HG02798 (cell line): ENCODE data around the gene RNASE8.
"Not testable (repeated sequence)": the region's sequence is repeated elsewhere in the genome, so short reads cannot be mapped to it uniquely, and the experiment has no call there.

ENCODE experiments used
- ATAC-seq: cut with Tn5 transposase; IDR thresholded peaks from one replicate; pipeline ENCODE4 v1.9.1; 2021; ENCODE audit warnings: mild to moderate bottlenecking; ENCODE audit not compliant: unreplicated experiment, poor library complexity

The RNASE8 gene, protein sequence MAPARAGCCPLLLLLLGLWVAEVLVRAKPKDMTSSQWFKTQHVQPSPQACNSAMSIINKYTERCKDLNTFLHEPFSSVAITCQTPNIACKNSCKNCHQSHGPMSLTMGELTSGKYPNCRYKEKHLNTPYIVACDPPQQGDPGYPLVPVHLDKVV

GRCh38 chr14:21057803-21058675, at the start of gene RNASE8:
RNASE8 (plus strand) TSS chr14:21057822; CDS start chr14:21057893, 71 bp downstream.
- ATAC-seq = no peak

DNA sequence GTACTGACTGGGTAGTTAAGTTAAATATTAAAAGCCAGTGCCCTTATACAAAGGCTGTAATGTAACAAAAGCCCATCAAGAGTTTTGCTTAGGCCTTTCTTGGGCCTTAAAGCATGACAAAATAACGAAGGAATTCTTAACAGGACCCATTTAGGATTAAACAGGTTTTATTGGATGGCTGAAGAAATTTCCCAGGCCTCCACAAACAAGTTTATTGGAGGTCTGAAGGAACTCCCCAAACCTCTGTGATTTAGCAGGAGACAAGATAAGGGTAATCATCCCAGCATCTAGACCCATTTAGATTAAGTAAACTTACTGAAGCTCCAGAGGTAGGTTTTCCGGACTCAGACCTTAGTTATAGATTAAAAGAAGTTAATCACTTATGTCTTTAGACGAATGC, 47.9 kb upstream of the RNASE8 start:
- not testable (repeated sequence) for ATAC-seq

- no peak for ATAC-seq
Observed at GRCh38 chr14:21011136-21011535, 46.5 kb upstream of the RNASE8 start.

GRCh38 chr14:21014761-21015190, 42.8 kb upstream of the RNASE8 start:
- no peak for ATAC-seq

- ATAC-seq = no peak
Observed at GRCh38 chr14:21015312-21015711, 42.3 kb upstream of the RNASE8 start.

DNA sequence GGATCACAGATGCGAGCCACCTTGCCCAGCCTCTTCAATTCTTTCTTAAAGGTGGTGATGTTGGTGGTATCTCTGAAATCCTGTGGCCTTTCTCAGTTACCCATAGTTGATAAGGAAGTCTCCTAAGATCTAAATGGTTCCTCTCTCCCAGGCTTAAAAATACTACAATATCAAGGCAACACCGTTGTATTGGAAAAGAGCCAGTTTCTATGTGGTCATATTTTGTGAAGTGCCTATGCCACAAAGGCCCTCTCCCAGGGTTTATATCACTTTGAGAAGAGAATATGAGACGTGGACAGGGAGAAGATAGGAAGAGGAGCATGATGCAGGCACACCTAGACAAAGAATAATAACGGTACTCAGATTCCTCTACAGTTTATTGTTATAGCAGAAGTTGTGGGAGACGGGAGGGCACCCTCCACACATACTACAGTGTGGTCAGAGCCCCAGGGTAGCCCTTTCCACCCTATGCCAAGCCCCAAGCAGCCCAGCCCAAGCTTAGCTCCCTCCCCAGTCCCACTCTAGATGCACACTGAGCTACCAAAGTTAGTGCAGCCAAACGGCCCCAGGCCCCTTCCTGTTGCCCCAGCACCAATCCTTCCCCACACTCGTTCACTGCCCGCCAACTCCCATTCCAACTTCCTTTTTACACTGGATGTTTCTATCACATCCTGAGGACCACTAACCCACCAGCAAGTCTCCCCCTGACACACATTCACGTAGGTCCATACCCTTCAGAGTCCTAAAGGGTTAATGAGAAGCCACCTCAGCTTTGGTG, 41.0 kb upstream of the RNASE8 start:
- ATAC-seq = no peak

DNA sequence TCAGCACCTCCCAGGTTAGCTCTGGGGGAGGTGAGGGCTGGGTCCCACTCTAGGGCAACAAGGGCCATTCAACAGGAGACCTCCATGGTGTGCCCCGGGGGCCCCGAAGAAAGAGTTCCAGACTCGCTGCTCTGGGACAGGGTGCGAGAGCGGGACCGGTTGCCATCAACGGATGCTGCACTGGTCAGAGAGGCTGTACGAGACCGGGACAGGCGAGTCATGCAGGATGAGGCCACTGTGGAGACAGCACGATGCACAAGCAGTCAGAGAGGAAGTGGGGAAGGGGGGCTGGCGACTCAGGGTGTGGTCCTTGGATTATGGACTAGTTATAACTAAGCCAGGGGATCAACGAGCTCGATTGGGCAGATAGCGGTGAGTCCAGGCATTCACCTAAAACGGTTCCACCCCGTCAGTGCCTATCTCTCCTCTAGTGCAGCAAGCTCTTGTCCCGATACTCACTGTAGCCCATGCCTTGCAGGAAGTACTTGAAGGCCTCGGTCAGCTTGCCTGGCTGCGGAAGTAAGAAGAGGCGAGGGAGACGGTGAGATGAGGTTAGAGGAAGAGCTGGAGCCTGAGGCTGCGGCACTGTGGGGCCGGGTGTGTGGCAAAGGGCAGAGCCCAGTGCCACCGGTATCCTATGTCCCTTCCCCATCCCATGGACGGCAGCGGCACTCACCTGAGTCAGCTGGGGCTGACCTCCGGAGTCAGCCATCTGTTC, 39.9 kb upstream of the RNASE8 start:
- no peak for ATAC-seq

- no peak for ATAC-seq
Observed at GRCh38 chr14:21018286-21018685, 39.3 kb upstream of the RNASE8 start.

DNA sequence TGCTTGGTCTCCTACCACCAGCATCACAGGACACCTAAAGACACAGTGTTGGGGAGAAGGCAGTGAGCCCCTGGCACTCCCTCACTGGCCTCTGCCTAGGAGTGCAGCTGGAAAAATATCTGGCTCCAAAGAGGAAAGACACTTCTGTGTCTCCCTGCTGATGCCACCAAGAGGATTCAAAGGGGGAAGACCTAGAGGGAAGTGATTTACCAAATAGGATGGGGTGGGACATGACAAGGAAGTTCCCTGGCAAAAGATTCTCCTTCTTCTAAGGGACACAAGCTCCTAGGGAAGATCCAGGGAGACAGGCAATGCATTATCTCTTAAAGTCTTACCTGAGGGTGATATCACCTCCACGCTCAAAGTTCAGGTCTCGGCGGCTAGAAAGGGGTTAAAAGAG, 38.8 kb upstream of the RNASE8 start:
- no peak for ATAC-seq

DNA sequence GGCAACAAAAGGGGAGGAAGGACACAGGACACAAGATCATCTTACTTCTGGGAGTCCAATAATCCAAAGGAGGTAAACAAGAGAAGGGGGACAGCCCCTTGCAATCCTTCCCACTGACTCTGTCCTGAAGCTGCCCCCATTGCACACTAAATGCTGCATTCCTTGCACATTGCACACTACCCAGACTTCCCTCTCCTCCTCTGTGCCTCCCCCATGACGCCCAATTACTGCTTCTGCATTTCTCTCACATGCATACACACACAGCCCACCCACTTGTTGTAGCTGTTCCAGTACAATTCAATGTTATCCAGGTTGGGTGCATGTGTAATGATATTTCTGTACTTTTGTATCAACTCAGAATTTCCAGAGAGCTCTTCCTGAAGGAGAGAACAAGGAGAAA, 38.3 kb upstream of the RNASE8 start:
- no peak for ATAC-seq

DNA sequence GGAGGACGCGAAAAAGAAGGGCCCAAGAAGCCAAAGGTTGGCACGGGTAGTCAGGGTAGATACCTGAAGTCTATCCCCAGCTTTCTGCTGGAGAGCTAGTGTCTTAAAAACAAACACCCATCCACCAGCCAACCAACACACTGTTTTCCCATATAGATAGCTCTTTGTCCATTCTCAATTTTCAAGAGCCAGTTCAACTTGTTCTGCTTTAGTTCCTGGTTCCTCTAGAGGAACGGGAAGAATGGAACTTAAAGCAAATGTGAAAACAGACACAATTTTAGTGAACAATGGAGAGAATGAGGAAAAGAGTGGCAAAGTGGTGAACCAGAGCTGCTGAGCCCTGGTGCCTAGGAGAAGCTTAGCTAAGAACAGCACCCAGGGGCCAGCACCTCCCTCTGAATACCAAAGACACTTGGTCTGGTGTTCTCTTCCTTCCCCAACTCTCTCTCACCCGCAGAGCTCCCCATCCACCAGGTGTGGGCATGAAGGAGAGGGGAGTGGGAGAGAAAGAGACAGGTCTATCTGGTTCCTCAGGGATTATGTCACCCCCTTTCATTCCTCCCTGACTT, 36.6 kb upstream of the RNASE8 start:
- no peak for ATAC-seq

DNA sequence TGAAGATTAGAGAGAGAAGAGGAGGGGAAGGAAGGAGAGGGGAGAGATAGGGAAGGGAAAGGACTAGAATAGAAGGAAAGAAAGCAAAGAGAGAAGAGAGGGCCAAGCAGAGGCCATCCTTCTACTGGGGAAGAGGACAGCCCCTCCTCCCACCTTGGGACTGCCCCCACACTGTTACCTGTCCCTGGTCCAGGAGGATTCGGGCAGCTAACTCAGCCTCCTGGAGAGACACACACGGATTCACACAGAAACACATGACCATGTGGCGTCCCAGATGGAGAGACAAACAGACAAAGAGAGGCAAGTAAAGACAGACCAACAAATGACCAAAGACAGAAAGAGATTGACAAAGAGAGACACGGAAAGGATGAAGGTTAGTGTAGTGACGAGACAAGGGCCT, 34.9 kb upstream of the RNASE8 start:
- no peak for ATAC-seq

- no peak for ATAC-seq
Observed at GRCh38 chr14:21023174-21023573, 34.4 kb upstream of the RNASE8 start.

DNA sequence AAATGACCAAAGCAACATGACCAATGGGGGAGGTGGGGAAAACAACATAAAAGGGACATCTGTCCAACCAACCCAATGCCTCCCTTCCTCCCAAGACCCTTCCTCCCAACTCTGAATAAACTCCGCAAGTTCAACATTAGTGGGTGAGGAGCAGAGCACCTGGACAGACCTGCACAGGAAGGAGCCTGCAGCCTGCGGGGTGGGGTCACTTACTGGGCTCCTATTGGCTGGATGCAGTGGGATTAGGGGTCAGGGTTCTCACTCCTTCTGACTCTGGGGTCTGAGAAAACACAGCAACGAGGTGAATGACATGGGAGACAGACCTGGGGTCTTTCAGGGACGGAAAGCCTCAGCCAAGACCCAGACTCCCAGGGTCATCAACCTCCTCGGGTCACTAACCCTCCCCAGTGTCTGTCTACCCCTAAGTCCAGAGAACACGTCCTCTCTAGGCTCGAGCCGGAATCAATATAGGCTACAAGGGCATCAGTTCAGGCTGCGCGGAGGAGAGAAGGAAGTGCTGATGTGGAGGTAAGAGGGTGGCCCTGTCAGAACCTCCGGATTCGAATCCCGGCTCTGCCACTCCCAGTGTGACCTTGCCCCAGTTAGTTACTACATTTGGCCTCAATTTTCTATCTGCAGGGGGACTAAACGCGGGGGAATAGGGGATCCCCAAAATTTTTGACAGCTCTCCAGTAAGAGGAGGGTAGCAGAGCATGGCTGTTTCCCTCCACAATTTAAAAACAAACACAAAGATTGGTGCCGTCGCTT, 33.6 kb upstream of the RNASE8 start:
- ATAC-seq = no peak

DNA sequence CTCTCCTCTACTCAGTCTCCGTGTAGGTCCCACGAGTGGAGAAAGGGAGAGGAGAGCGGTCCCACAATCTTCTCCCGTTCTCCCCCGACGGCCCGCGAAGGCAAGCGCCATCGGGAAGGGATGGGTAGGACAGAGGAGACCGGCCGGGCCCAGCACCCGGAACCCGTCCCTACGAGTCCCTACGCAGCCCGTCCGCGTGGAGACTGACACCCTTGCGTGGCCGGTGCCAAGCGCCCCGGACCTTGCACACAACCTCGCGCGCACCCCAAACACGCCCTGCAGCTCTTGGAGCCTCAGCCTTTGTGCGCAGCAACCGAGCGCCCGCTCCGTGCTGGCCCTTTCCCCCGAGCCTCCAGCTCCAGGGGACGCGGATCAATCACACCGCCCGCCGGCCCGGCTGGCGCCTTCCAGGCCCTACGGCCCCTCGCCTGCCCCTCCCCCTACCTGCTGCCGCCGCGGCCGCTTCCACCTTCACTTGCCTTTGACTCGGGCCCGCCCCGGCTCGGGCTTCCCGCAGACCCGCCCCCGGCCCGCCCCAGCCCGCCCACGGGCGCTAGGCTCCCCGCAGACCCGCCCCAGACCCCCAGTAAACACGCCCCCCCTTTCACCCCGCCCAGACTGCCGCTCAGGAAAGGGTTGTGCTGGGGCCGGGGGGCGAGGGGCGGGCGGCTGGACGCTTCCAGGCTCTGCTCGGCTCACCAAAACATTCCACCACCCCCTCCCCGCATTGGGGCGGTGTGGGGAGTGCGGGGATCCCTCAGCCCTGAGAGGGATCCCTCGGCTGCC, 32.8 kb upstream of the RNASE8 start, which contains the start of gene NDRG2:
Gene NDRG2 (minus strand): TSS at position 477 of the 786 bp plus-strand sequence. CDS start 1,746 bp downstream, outside the sequence.
- peak; percentile 39 for ATAC-seq

DNA sequence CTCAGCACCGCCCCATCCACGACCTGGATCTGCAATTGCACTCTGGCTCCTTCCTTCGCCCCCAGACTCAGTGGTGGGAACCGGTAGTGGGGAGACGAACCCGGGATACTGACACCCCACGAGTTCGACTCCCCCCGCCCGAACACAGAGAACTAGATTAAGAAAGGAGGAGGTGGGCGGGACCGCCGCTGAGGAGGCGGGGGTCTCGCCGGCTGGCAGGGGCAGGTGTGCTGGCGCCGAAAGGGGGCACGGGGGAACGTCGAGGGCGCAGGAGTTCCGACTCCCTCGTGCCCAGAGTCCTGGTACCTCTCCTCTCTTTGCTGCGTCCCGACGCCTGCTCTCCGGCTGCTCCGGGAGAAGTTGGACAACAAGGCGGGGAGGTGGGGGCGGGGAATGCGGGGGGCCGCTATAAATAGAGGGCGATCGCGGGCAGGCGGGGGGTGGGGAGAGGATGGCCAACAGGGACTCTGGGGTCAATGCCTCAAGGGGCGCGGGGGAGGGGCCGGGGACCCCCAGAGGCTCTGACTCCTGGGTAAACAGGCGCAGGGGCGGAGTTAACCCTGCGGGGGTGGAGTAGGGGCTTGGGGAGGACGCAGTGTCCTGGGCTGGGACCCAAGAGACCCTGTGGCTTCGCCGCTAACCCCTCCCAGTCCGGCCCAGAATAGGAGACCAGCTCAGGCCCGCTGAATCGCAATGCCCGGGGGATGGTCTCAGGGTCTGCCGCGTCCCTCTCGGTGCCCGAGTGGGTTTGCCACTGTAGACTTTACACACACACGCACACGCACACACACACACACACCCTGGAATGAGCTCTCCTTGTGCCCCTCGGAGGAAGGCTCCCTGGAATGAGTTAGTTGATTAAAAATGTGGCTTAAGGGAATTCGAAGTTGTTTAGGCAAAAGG, 32.0 kb upstream of the RNASE8 start:
- ATAC-seq = no peak

DNA sequence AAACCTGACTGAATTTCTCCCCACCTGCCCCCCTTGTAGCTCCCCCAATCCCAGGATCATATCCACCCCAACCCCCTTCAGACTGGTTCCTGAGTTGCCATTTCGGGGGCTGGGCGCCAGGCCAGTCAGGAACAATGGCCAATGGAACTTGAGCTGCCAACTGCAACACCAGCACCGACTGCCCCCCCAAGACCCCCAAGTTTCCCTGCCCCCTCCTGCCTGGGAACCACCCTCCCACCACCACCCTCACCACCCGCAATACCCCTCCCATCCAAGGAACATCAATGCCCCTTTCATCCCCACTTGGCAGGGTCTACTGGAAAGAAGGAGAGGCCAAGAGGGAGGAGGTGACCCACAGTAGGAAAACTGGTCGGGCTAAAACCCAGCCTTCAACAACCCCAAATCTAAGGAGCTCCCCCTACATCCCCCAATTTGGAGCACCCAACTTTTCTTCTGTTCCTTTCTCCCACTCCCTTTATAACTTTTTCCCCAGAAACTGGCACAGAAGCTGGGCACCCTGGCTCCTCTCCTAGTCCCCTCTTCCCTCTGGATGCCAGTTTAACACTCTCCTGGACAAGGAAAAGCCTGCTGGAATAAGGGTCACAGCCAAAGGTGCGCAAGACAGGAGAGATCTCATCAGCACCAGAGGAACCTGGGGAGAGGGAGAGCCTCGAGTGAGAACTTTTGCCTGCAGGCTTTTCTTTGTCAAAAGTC, 31.2 kb upstream of the RNASE8 start:
- ATAC-seq = no peak
